ENCODE results near the gene FBXO21. TPM values are rescaled to one million over a fixed set of nuclear protein-coding genes. Genes with fewer than 3 reads are reported as not detected.

FBXO21 gene
- total RNA-seq, 4 donors from 2014 or later = 42.7 to 141 (median 80.4) TPM

DNA sequence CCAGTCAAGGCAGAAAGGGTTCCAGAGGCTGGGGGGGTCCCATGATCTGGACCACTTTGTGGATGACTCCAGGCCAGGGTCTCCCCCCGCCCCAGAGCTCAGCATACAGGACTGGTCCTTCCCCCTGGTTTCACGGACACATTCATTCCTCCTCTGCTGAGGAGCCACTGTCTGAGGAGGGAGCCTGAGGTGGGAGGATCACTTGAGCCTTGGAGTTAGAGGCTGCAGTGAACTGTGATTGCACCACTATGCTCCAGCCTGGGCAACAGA is 97.8 kb downstream of the FBXO21 start:
- intact Hi-C loops (cut with DNase I; ENCODE audit: low total_unique reads) (no loop called here), in situ Hi-C loops (cut with MboI; ENCODE audit: low sequenced_read_pairs in 4 of 4) (no loop called here)
- H3K27ac ChIP-seq = no peak overlapping the region
- H3K27me3 ChIP-seq = peaks cover 22 to 55% (median 24%) of the 10 kb centered on the region in 3 donors
- ATAC-seq = no peak
- TF ChIP-seq, protein P1, sequence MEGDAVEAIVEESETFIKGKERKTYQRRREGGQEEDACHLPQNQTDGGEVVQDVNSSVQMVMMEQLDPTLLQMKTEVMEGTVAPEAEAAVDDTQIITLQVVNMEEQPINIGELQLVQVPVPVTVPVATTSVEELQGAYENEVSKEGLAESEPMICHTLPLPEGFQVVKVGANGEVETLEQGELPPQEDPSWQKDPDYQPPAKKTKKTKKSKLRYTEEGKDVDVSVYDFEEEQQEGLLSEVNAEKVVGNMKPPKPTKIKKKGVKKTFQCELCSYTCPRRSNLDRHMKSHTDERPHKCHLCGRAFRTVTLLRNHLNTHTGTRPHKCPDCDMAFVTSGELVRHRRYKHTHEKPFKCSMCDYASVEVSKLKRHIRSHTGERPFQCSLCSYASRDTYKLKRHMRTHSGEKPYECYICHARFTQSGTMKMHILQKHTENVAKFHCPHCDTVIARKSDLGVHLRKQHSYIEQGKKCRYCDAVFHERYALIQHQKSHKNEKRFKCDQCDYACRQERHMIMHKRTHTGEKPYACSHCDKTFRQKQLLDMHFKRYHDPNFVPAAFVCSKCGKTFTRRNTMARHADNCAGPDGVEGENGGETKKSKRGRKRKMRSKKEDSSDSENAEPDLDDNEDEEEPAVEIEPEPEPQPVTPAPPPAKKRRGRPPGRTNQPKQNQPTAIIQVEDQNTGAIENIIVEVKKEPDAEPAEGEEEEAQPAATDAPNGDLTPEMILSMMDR (IDR thresholded peaks at IDR 0.05 in 4 of 5, conservative IDR thresholded peaks at IDR 0.05 in 1 of 5) = no peak
- TF ChIP-seq POLR2A (IDR thresholded peaks at IDR 0.05) = no peak
- no peak for DNase-seq
- no peaks in the 10 kb centered on the region for H3K4me1 ChIP-seq
- H3K36me3 ChIP-seq = no peaks in the 10 kb centered on the region
- no peaks in the 10 kb centered on the region for H3K9me3 ChIP-seq
- no peak overlapping the region for H3K4me3 ChIP-seq

Other genes with a start within 250 kb of the FBXO21 start
- 1 to 10 TPM; 1.2 to 4.1 (median 2.5) TPM for gene TESC, start 91.1 kb downstream of the FBXO21 start, total RNA-seq
- 10 to 100 TPM in 2 of 4 donors, 1 to 10 TPM in 2; 6.4 to 39.9 (median 8.9) TPM for gene NOS1, start 171.2 kb upstream of the FBXO21 start, total RNA-seq

Data from gastrocnemius medialis (tissue), 4 donors.